COLO668 (cell line): ENCODE measurements around the gene SERPINH1.

Experiments
- DNase-seq: peaks from one replicate; lab custom pipeline; 2025; ENCODE audit not compliant: unreplicated experiment; lab: John Stamatoyannopoulos, UW

The SERPINH1 gene

GRCh38 chr11:75554258-75555022 lies 7.6 kb upstream of the SERPINH1 start:
- peak; percentile 66 for DNase-seq

- DNase-seq, result no peak
Measured at GRCh38 chr11:75555079-75555811, 6.8 kb upstream of the SERPINH1 start.

GRCh38 chr11:75556275-75556674 lies 5.8 kb upstream of the SERPINH1 start:
- DNase-seq, result no peak

- DNase-seq, result no peak
Measured at GRCh38 chr11:75557666-75558494, 4.2 kb upstream of the SERPINH1 start.

GRCh38 chr11:75558939-75559843 lies 2.9 kb upstream of the SERPINH1 start:
- DNase-seq, result no peak

GRCh38 chr11:75560644-75561043 lies 1.4 kb upstream of the SERPINH1 start:
- DNase-seq, result no peak

- no peak for DNase-seq
Measured at GRCh38 chr11:75561426-75562047, 516 bp upstream of the SERPINH1 start.

- no peak for DNase-seq
Measured at GRCh38 chr11:75562836-75563484, 907 bp downstream of the SERPINH1 start.

GRCh38 chr11:75563501-75563977 lies 1.5 kb downstream of the SERPINH1 start:
- no peak for DNase-seq

GRCh38 chr11:75563978-75564552 lies 2.0 kb downstream of the SERPINH1 start:
- no peak for DNase-seq

GRCh38 chr11:75565221-75565814 lies 3.3 kb downstream of the SERPINH1 start:
- no peak for DNase-seq

GRCh38 chr11:75565916-75566762 lies 4.1 kb downstream of the SERPINH1 start:
- no peak for DNase-seq

GRCh38 chr11:75566763-75567279 lies 4.8 kb downstream of the SERPINH1 start:
- no peak for DNase-seq

- no peak for DNase-seq
Measured at GRCh38 chr11:75567971-75568370, 5.9 kb downstream of the SERPINH1 start.

- DNase-seq, result no peak
Measured at GRCh38 chr11:75568616-75569219, 6.7 kb downstream of the SERPINH1 start.

- DNase-seq, result no peak
Measured at GRCh38 chr11:75570559-75571139, 8.6 kb downstream of the SERPINH1 start.

- DNase-seq, result no peak
Measured at GRCh38 chr11:75571625-75572024, 9.6 kb downstream of the SERPINH1 start.
